BLaER1 (cell line): ENCODE data around the gene SLC25A18.
"Not testable (repeated sequence)": the region's sequence is repeated elsewhere in the genome, so short reads cannot be mapped to it uniquely, and the experiment has no call there.

Experiments
- H3K27ac ChIP-seq: shearing (Covaris generic); formaldehyde crosslinking; 2 replicates; pipeline ENCODE4 v1.8.1; 2022
- H3K27me3 ChIP-seq: shearing (Covaris generic); formaldehyde crosslinking; 2 replicates; pipeline ENCODE4 v1.8.1; 2022
- H3K36me3 ChIP-seq: shearing (Covaris generic); formaldehyde crosslinking; 2 replicates; pipeline ENCODE4 v1.8.1; 2022
- H3K4me1 ChIP-seq: shearing (Covaris generic); formaldehyde crosslinking; 2 replicates; pipeline ENCODE4 v1.8.1; 2022
- H3K4me2 ChIP-seq: shearing (Covaris generic); formaldehyde crosslinking; 2 replicates; pipeline ENCODE4 v1.8.1; 2022
- H3K4me3 ChIP-seq: shearing (Covaris generic); formaldehyde crosslinking; 2 replicates; pipeline ENCODE4 v1.8.1; 2022
- H3K9ac ChIP-seq: shearing (Covaris generic); formaldehyde crosslinking; 2 replicates; pipeline ENCODE4 v1.8.1; 2022
- H3K9me3 ChIP-seq: shearing (Covaris generic); formaldehyde crosslinking; 2 replicates; pipeline ENCODE4 v1.8.1; 2022
- H4K20me1 ChIP-seq: shearing (Covaris generic); formaldehyde crosslinking; 2 replicates; pipeline ENCODE4 v1.8.1; 2022
- Cebpa-rat ChIP-seq: shearing (Covaris generic); IDR thresholded peaks from 2 replicates; pipeline ENCODE4 v1.8.1; 2022

SLC25A18 gene

DNA sequence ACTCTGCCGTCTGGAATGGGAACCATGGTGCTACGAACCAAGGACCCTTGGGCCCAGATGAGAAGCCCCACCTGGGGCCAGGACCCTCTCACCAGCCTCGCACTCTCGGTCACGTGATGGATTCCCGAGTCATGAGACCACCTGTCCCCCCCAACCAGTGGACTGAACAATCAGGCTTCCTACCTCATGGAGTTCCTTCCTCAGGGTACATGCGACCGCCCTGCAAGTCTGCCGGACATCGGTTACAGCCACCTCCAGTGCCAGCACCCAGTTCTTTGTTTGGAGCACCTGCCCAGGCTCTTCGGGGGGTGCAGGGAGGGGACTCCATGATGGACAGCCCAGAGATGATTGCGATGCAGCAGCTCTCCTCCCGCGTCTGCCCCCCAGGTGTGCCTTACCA, 20.8 kb upstream of the SLC25A18 start:
- H4K20me1 ChIP-seq, result no peaks in the 10 kb centered on the region
- H3K4me2 ChIP-seq, result no peak overlapping the region
- H3K9ac ChIP-seq, result no peak overlapping the region
- no peaks in the 10 kb centered on the region for H3K27me3 ChIP-seq
- no peaks in the 10 kb centered on the region for H3K36me3 ChIP-seq
- TF ChIP-seq Cebpa-rat, result no peak
- no peak overlapping the region for H3K27ac ChIP-seq
- no peaks in the 10 kb centered on the region for H3K4me1 ChIP-seq
- no peaks in the 10 kb centered on the region for H3K9me3 ChIP-seq
- H3K4me3 ChIP-seq, result no peak overlapping the region

DNA sequence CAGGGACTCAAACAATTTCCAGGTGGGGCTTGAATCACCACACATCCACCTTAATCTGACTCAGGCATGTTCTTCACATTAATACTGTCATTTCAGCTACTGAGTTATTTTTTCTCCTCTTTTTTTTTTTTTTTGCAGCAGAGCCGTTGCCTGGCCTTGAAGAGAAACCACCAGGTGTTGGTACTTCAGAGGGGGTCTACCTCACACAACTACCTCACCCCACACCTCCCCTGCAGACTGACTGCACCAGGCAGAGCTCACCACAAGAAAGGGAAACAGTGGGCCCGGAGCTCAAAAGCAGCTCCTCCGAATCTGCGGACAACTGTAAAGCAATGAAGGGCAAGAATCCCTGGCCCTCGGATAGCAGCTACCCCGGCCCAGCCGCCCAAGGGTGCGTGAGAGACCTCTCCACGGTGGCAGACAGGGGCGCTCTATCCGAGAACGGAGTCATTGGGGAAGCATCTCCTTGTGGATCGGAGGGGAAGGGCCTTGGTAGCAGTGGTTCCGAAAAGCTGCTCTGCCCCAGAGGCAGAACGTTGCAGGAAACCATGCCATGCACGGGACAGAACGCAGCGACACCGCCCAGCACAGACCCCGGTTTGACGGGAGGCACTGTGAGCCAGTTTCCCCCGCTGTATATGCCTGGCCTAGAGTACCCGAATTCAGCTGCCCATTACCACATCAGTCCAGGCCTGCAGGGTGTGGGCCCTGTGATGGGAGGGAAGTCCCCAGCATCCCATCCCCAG, 15.1 kb upstream of the SLC25A18 start:
- Histone ChIP-seq H3K27me3 (no peaks in the 10 kb centered on the region), H4K20me1 (no peaks in the 10 kb centered on the region), H3K4me3 (no peak overlapping the region), H3K27ac (no peak overlapping the region), H3K36me3 (no peaks in the 10 kb centered on the region), H3K9ac (no peak overlapping the region), H3K4me1 (no peaks in the 10 kb centered on the region), H3K9me3 (no peaks in the 10 kb centered on the region), H3K4me2 (no peak overlapping the region)
- no peak for TF ChIP-seq Cebpa-rat

DNA sequence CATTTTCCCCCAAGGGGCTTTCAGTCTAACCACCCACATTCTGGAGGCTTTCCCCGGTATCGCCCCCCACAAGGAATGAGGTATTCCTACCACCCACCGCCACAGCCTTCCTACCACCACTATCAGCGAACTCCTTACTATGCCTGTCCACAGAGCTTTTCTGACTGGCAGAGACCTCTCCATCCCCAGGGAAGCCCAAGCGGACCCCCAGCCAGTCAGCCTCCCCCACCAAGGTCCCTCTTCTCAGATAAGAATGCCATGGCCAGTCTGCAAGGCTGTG, 14.6 kb upstream of the SLC25A18 start:
- Histone ChIP-seq H3K9me3 (no peaks in the 10 kb centered on the region), H3K4me3 (no peak overlapping the region), H3K4me2 (no peak overlapping the region), H4K20me1 (no peaks in the 10 kb centered on the region), H3K4me1 (no peaks in the 10 kb centered on the region; the same call in 1 of the 2 replicates), H3K27me3 (no peaks in the 10 kb centered on the region), H3K36me3 (no peaks in the 10 kb centered on the region), H3K9ac (no peak overlapping the region), H3K27ac (no peak overlapping the region)
- TF ChIP-seq Cebpa-rat, result no peak

DNA sequence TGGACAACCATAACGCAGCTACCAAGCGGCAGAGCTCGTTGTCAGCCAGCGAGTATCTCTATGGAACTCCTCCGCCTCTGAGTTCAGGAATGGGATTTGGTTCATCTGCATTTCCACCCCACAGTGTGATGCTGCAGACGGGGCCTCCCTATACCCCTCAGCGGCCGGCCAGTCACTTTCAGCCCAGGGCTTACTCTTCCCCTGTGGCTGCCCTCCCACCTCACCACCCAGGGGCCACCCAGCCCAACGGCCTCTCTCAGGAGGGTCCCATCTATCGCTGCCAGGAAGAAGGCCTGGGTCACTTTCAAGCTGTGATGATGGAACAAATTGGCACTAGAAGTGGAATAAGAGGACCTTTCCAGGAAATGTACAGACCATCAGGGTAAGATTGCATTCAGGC, 14.1 kb upstream of the SLC25A18 start:
- no peak for TF ChIP-seq Cebpa-rat
- H4K20me1 ChIP-seq, result no peaks in the 10 kb centered on the region
- H3K27ac ChIP-seq, result no peak overlapping the region
- no peak overlapping the region for H3K9ac ChIP-seq
- no peaks in the 10 kb centered on the region for H3K36me3 ChIP-seq
- H3K4me3 ChIP-seq, result no peak overlapping the region
- no peaks in the 10 kb centered on the region; the same call in 1 of the 2 replicates for H3K4me1 ChIP-seq
- H3K9me3 ChIP-seq, result no peaks in the 10 kb centered on the region
- no peak overlapping the region for H3K4me2 ChIP-seq
- H3K27me3 ChIP-seq, result no peaks in the 10 kb centered on the region

DNA sequence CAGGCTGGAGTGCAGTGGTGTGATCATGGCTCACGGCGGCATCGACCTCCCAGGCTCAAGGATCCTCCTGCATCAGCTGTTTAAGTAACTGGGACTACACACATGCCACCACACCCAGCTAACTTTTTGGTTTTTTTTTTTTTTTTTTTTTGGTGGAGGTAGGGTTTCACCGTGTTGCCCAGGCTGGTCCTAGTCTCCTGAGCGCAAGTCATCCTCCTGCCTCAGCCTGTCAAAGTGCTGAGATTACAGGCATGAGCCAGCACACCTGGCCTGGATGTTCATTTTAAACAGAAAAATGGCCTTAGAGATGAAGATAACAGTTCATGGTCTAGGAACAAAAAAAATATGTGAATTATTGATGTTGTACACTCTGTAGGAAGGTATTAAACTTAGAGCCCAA, 13.6 kb upstream of the SLC25A18 start:
- Histone ChIP-seq H3K36me3 (no peaks in the 10 kb centered on the region), H3K4me3 (no peak overlapping the region), H3K9me3 (no peaks in the 10 kb centered on the region), H3K4me2 (no peak overlapping the region), H3K4me1 (no peaks in the 10 kb centered on the region; the same call in 1 of the 2 replicates), H3K9ac (no peak overlapping the region), H3K27ac (no peak overlapping the region), H3K27me3 (no peaks in the 10 kb centered on the region), H4K20me1 (no peaks in the 10 kb centered on the region)
- no peak for TF ChIP-seq Cebpa-rat

DNA sequence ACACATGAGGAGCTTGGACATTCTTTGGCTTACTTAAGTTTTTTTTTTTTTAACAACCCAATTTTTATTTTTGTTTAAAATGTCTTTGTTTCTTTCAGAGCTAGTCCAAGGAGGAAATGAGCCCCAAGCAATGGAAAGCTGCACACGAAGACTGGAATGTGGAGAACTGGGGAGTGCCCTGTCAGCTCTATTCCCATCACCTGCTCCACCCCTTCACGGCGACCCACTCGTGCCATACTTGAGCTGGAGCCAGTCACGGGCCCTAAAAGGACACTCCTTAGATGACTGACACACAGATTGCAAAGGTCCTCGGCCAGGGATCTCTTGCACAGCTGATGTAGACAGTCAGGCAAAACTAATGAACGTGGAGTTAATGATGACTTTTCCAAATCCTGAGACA, 10.6 kb upstream of the SLC25A18 start:
- no peaks in the 10 kb centered on the region for H3K27me3 ChIP-seq
- TF ChIP-seq Cebpa-rat, result no peak
- no peaks in the 10 kb centered on the region for H3K9me3 ChIP-seq
- H3K27ac ChIP-seq, result no peak overlapping the region
- H3K36me3 ChIP-seq, result no peaks in the 10 kb centered on the region
- no peak overlapping the region for H3K4me3 ChIP-seq
- no peak overlapping the region for H3K4me2 ChIP-seq
- no peak overlapping the region for H3K9ac ChIP-seq
- no peaks in the 10 kb centered on the region; the same call in 1 of the 2 replicates for H3K4me1 ChIP-seq
- no peaks in the 10 kb centered on the region for H4K20me1 ChIP-seq

DNA sequence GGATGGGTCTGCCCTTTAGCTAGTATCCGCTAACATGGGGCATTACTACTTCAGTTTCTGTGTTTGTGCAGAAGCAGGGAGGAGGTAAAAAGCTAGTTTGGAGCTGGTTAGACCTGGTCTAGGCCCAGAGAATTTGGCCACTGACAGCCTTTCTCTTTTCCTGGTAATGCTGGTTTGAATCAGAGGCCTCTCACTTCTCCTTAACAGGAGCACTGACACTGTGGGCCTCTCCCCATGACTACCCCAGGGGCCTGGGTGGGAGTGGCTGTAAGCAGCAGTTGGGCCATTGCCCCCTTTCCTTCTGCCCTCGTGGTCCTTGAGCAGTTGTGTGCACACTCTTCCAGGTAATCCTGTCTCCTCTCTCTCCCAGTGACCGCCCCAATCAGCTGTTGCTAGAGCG, 8.5 kb upstream of the SLC25A18 start:
- Histone ChIP-seq H4K20me1 (no peaks in the 10 kb centered on the region), H3K9me3 (no peaks in the 10 kb centered on the region), H3K9ac (no peak overlapping the region), H3K4me2 (no peak overlapping the region), H3K4me3 (no peak overlapping the region), H3K27me3 (no peaks in the 10 kb centered on the region), H3K27ac (no peak overlapping the region), H3K36me3 (no peaks in the 10 kb centered on the region), H3K4me1 (no peaks in the 10 kb centered on the region; the same call in 1 of the 2 replicates)
- no peak for TF ChIP-seq Cebpa-rat

DNA sequence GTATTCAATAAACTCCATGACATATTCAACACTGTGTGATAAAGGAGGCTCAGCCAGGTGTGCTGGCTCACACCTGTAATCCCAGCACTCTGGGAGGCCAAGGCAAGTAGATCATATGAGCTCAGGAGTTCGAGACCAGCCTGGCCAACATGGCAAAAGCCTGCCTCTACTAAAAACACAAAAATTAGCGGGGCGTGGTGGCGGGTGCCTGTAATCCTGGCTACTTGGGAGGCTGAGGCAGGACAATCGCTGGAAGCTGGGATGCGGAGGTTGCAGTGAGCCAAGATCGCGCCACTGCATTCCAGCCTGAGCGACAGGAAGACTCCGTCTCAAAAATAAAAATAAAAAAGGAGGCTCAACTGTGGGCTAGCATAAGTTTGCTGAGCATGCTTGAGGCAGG, 4.1 kb upstream of the SLC25A18 start:
- H3K36me3 ChIP-seq, result no peaks in the 10 kb centered on the region
- no peak for TF ChIP-seq Cebpa-rat
- no peak overlapping the region for H3K9ac ChIP-seq
- H3K9me3 ChIP-seq, result no peaks in the 10 kb centered on the region
- H3K4me3 ChIP-seq, result no peak overlapping the region
- H3K4me1 ChIP-seq, result peaks cover 22% of the 10 kb centered on the region
- H4K20me1 ChIP-seq, result no peaks in the 10 kb centered on the region
- no peaks in the 10 kb centered on the region for H3K27me3 ChIP-seq
- H3K27ac ChIP-seq, result no peak overlapping the region
- H3K4me2 ChIP-seq, result no peak overlapping the region

DNA sequence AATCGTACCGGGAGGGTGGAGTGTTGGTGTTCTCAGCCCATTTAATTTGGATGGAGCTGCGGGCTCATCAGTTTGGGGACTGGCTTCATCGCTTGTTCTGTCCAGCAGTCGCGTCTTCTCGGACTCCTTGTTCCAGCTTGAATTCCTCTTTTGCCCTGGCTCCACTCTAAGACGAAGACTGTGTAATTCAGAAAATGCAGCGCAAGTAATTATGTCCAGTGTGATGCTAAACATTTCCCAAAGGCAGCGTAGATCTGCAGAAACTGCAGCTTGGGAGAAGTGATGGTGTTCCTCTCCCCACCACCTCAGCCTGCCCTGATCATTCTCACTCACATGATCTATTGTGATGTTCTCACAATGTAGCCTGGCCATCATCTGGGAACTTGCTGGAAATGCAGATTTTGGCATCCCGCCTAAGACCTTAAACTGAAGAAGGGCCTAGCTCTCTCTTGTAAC, 666 bp downstream of the SLC25A18 start:
- Histone ChIP-seq H3K36me3 (no peaks in the 10 kb centered on the region), H3K9ac (no peak overlapping the region), H3K27ac (no peak overlapping the region), H3K4me1 (peaks cover 30% of the 10 kb centered on the region), H3K4me3 (no peak overlapping the region), H3K4me2 (0 out of 2 replicates have a peak overlapping the region, but pooled peaks have one; percentile 71), H3K9me3 (no peaks in the 10 kb centered on the region), H4K20me1 (no peaks in the 10 kb centered on the region), H3K27me3 (no peaks in the 10 kb centered on the region)
- TF ChIP-seq Cebpa-rat, result no peak

DNA sequence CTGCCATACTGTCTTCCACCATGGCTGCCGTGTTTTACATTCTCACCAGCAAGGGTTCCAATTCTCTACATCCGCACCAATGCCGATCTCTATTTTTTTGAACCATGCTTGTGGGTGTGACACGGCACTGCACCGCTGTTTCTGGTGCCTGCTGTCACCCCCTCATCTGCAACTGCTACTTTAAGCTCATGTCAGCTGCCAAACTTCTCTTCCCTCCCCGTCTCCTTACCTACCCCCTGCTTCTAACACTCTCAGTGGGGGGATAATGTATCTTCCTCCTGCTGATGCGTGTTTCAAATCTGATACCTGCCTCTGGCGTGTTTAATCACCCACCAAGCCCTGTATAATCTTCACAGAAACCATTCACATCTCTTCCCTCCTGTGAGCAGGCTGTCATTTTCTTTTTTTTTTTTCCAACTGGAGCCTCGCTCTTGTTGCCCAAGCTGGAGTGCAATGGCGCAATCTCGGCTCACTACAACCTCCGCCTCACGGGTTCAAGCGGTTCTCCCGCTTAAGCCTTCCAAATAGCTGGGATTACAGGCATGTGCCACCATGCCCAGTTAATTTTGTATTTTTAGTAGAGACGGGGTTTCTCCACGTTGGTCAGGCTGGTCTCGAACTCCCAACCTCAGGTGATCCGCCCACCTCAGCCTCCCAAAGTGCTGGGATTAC, 2.9 kb downstream of the SLC25A18 start:
- not testable (repeated sequence) for H4K20me1 ChIP-seq, H3K27me3 ChIP-seq, H3K9me3 ChIP-seq, H3K4me3 ChIP-seq, H3K4me2 ChIP-seq, H3K27ac ChIP-seq, H3K9ac ChIP-seq, H3K36me3 ChIP-seq
- H3K4me1 ChIP-seq, result peaks cover 30% of the 10 kb centered on the region
